ENCODE measurements around the gene TRIOBP. TPM values are rescaled to one million over a fixed set of nuclear protein-coding genes. Genes with fewer than 3 reads are reported as not detected.
"Not testable (repeated sequence)": the region's sequence is repeated elsewhere in the genome, so short reads cannot be mapped to it uniquely, and the experiment has no call there.

TRIOBP gene
- polyA plus RNA-seq, 1 donor (not counting 4 experiments of a cell fraction or from before 2014, with no cell fraction given) = 22.2 TPM

GRCh38 chr22:37797874-37798500 is 101.1 kb downstream of the TRIOBP start:
- H3K9me3 ChIP-seq (ENCODE audit: control insufficient read depth, low read depth, low read length) = no peaks in the 10 kb centered on the region
- no peak overlapping the region for H3K27ac ChIP-seq (ENCODE audit: control insufficient read depth, insufficient read depth, low read length)
- DNase-seq (ENCODE audit: low read depth, low spot score) (no peak), FAIRE-seq (no peak)
- H3K79me2 ChIP-seq (ENCODE audit: control insufficient read depth, insufficient read depth, low read length) = no peaks in the 10 kb centered on the region
- H3K4me1 ChIP-seq (ENCODE audit: control insufficient read depth, extremely low read depth, insufficient read depth, low read length) = peaks cover 5% of the 10 kb centered on the region
- H3K9me1 ChIP-seq (ENCODE audit: control insufficient read depth, extremely low read depth, insufficient read depth, low read length) = no peaks in the 10 kb centered on the region
- H2AFZ ChIP-seq (ENCODE audit: control insufficient read depth, low read length) = no peak overlapping the region
- H3K9ac ChIP-seq (ENCODE audit: control insufficient read depth, extremely low read depth, insufficient read depth, low read length) = no peak overlapping the region
- no peak overlapping the region for H3K4me3 ChIP-seq (ENCODE audit: control insufficient read depth in 2 of 3, extremely low read depth in 1 of 3, insufficient read depth in 2 of 3, low read depth in 1 of 3, low read length in 3 of 3)
- TF ChIP-seq CTCF (optimal IDR thresholded peaks at IDR 0.05 in 1 of 3, IDR thresholded peaks at IDR 0.05 in 1 of 3, conservative IDR thresholded peaks at IDR 0.05 in 1 of 3; ENCODE audit: extremely low read depth in 1 of 3, insufficient read depth in 2 of 3, low read length in 3 of 3) = no peak
- no peak for TF ChIP-seq EZH2 (IDR thresholded peaks at IDR 0.05; ENCODE audit: low read length)
- H3K4me2 ChIP-seq (ENCODE audit: control insufficient read depth, extremely low read depth, insufficient read depth, low read depth, low read length) = no peak overlapping the region
- no peaks in the 10 kb centered on the region for H3K36me3 ChIP-seq (ENCODE audit: control insufficient read depth in 2 of 2, extremely low read depth in 1 of 2, insufficient read depth in 2 of 2, low read length in 2 of 2)
- dilution Hi-C loops (cut with MboI; ENCODE audit: extremely low pct_ligation_motif_present, low sequenced_read_pairs) = no loop called here
- H3K27me3 ChIP-seq (ENCODE audit: control insufficient read depth, extremely low read depth, insufficient read depth, low read length) = no peaks in the 10 kb centered on the region
- no peaks in the 10 kb centered on the region for H4K20me1 ChIP-seq (ENCODE audit: control insufficient read depth, extremely low read depth, insufficient read depth, low read length)

GRCh38 chr22:37799979-37800378 is 103.1 kb downstream of the TRIOBP start:
- H2AFZ ChIP-seq (ENCODE audit: control insufficient read depth, low read length); FAIRE-seq; H3K9me1 ChIP-seq (ENCODE audit: control insufficient read depth, extremely low read depth, insufficient read depth, low read length); H3K27ac ChIP-seq (ENCODE audit: control insufficient read depth, insufficient read depth, low read length); H3K36me3 ChIP-seq (ENCODE audit: control insufficient read depth in 2 of 2, extremely low read depth in 1 of 2, insufficient read depth in 2 of 2, low read length in 2 of 2); H3K27me3 ChIP-seq (ENCODE audit: control insufficient read depth, extremely low read depth, insufficient read depth, low read length); H4K20me1 ChIP-seq (ENCODE audit: control insufficient read depth, extremely low read depth, insufficient read depth, low read length); dilution Hi-C loops (cut with MboI; ENCODE audit: extremely low pct_ligation_motif_present, low sequenced_read_pairs); H3K4me3 ChIP-seq (ENCODE audit: control insufficient read depth in 2 of 3, extremely low read depth in 1 of 3, insufficient read depth in 2 of 3, low read depth in 1 of 3, low read length in 3 of 3); DNase-seq (ENCODE audit: low read depth, low spot score); H3K9me3 ChIP-seq (ENCODE audit: control insufficient read depth, low read depth, low read length); H3K4me2 ChIP-seq (ENCODE audit: control insufficient read depth, extremely low read depth, insufficient read depth, low read depth, low read length); H3K4me1 ChIP-seq (ENCODE audit: control insufficient read depth, extremely low read depth, insufficient read depth, low read length); H3K79me2 ChIP-seq (ENCODE audit: control insufficient read depth, insufficient read depth, low read length); H3K9ac ChIP-seq (ENCODE audit: control insufficient read depth, extremely low read depth, insufficient read depth, low read length): not testable (repeated sequence)

- H3K4me2 ChIP-seq (ENCODE audit: control insufficient read depth, extremely low read depth, insufficient read depth, low read depth, low read length) = peak overlapping the region; percentile 92
- no peaks in the 10 kb centered on the region for H3K9me1 ChIP-seq (ENCODE audit: control insufficient read depth, extremely low read depth, insufficient read depth, low read length)
- no peak overlapping the region for H3K27ac ChIP-seq (ENCODE audit: control insufficient read depth, insufficient read depth, low read length)
- peaks cover 11% of the 10 kb centered on the region for H3K4me1 ChIP-seq (ENCODE audit: control insufficient read depth, extremely low read depth, insufficient read depth, low read length)
- peak overlapping the region; percentile 49 to 83 (median 78) for H3K4me3 ChIP-seq (ENCODE audit: control insufficient read depth in 2 of 3, extremely low read depth in 1 of 3, insufficient read depth in 2 of 3, low read depth in 1 of 3, low read length in 3 of 3)
- no peaks in the 10 kb centered on the region for H3K36me3 ChIP-seq (ENCODE audit: control insufficient read depth in 2 of 2, extremely low read depth in 1 of 2, insufficient read depth in 2 of 2, low read length in 2 of 2)
- no peak for DNase-seq (ENCODE audit: low read depth, low spot score)
- H2AFZ ChIP-seq (ENCODE audit: control insufficient read depth, low read length) = no peak overlapping the region
- no peaks in the 10 kb centered on the region for H4K20me1 ChIP-seq (ENCODE audit: control insufficient read depth, extremely low read depth, insufficient read depth, low read length)
- H3K27me3 ChIP-seq (ENCODE audit: control insufficient read depth, extremely low read depth, insufficient read depth, low read length) = no peaks in the 10 kb centered on the region
- H3K79me2 ChIP-seq (ENCODE audit: control insufficient read depth, insufficient read depth, low read length) = no peaks in the 10 kb centered on the region
- dilution Hi-C loops (cut with MboI; ENCODE audit: extremely low pct_ligation_motif_present, low sequenced_read_pairs) = no loop called here
- no peak for FAIRE-seq
- peak overlapping the region; percentile 71 for H3K9ac ChIP-seq (ENCODE audit: control insufficient read depth, extremely low read depth, insufficient read depth, low read length)
- TF ChIP-seq EZH2 (IDR thresholded peaks at IDR 0.05; ENCODE audit: low read length) (no peak), CTCF (optimal IDR thresholded peaks at IDR 0.05 in 1 of 3, IDR thresholded peaks at IDR 0.05 in 1 of 3, conservative IDR thresholded peaks at IDR 0.05 in 1 of 3; ENCODE audit: extremely low read depth in 1 of 3, insufficient read depth in 2 of 3, low read length in 3 of 3) (no peak)
- no peaks in the 10 kb centered on the region for H3K9me3 ChIP-seq (ENCODE audit: control insufficient read depth, low read depth, low read length)
Measured at GRCh38 chr22:37801946-37802309, 105.1 kb downstream of the TRIOBP start.
